Putamen (tissue), 1 donor: ENCODE measurements around the gene SERAC1.
"Not testable (repeated sequence)": the region's sequence is repeated elsewhere in the genome, so short reads cannot be mapped to it uniquely, and the experiment has no call there.

Experiments
- DNase-seq: peaks from one replicate; pipeline ENCODE4 v3.0.0-alpha.2; 2016; ENCODE audit warnings: low spot score

The SERAC1 gene

DNA sequence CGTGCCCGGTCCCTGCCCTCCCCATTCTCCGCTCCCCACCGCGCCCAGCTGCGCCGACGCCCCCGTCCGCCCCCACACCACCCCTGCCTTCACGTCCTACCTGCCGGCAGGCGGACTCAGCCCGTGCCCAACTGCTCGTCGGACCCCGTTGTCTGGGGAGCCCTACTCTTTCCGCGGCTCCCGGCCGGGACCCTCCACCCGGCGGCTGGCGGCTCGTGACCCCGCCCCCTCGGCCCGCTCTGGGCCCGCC, at the start of gene SERAC1:
Gene SERAC1 (minus strand): TSS at position 223 of the 250 bp plus-strand sequence. CDS start 9,899 bp downstream, outside the sequence.
- no peak for DNase-seq

DNA sequence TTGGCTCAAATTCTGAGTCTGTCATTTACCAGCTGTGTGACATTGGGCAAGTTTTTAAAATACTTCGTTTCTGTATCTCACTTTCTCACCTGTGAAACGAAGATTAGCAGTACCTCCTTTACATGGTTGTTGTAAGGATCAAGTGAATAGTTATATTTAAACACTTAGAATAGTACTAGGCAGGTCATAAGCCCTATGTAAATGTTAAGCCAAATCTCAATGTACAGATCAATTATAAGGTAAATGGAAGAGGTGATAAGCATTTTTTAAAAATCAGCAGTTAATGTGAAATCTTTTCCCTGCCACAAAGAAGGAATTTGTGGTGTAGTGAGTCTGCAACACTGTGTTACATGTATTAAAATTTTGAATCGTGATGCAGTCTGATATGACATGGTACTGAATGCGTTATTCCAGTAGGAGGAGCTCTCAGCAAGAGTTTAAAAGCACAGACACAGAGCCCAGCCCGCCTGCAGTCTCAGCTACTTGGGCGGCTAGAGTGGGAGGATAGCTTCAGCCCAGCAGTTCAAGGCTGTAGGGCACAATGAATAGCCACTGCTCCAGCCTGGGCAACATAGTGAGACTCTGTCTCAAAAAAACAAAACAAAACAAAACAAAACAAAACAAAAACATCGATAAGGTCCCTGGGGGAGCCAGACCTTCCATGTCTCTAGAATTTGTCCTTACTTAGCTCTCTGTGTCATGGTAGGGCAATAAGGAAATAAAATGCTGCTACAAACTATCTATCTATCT, 46.0 kb upstream of the SERAC1 start:
- DNase-seq: peak; percentile 76

DNA sequence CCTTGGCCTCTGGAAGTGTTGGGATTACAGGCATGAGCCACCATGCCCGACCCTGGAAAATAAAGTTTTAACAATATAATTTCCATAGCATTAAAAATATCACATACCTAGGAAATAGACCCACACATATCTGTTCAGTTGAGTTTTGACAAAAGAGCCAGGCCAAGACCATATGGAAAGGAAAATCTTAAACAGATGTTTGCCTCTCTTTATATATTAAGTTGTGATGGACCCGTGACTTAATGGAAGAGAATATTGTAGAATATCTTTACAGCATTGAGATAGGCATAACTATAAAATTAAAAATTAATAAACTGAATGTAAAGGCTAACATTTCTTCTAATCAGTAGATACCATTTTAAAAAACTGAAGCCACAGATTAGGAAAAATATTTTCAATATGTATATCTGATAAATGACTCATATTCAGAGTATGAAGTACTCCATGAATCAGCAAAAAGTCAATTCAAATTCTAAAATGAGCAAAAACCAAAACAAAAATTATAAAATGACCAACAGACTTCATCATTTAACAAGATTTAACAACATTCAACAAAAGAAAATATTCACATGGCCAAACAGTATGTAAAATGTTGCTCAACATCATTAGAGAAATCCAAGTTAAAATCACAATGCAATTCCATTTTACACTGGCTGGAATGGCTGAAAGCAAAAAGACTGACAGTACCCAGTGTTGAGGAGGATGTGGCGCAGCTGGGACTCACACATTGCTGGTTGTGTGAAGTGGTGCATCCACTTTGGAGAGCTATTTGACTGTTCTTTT, 43.4 kb upstream of the SERAC1 start:
- DNase-seq: no peak

DNA sequence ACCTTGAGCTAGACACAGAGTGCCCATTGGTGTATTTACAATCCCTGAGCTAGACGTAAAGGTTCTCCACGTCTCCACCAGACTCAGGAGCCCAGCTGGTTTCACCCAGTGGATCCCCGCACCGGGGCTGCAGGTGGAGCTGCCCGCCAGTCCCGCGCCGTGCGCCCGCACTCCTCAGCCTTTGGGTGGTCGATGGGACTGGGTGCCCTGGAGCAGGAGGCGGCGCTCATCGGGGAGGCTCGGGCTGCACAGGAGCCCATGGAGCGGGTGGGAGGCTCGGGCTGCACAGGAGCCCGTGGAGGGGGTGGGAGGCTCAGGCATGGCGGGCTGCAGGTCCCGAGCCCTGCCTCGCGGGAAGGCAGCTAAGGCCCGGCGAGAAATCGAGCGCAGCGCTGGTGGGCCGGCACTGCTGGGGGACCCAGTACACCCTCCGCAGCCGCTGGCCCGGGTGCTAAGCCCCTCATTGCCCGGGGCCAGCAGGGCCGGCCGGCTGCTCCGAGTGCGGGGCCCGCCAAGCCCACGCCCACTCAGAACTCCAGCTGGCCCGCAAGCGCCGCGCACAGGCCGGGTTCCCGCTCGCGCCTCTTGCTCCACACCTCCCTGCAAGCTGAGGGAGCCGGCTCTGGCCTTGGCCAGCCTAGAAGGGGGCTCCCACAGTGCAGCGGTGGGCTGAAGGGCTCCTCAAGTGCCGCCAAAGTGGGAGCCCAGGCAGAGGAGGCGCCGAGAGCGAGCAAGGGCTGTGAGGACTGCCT, 41.7 kb upstream of the SERAC1 start:
- not testable (repeated sequence) for DNase-seq

DNA sequence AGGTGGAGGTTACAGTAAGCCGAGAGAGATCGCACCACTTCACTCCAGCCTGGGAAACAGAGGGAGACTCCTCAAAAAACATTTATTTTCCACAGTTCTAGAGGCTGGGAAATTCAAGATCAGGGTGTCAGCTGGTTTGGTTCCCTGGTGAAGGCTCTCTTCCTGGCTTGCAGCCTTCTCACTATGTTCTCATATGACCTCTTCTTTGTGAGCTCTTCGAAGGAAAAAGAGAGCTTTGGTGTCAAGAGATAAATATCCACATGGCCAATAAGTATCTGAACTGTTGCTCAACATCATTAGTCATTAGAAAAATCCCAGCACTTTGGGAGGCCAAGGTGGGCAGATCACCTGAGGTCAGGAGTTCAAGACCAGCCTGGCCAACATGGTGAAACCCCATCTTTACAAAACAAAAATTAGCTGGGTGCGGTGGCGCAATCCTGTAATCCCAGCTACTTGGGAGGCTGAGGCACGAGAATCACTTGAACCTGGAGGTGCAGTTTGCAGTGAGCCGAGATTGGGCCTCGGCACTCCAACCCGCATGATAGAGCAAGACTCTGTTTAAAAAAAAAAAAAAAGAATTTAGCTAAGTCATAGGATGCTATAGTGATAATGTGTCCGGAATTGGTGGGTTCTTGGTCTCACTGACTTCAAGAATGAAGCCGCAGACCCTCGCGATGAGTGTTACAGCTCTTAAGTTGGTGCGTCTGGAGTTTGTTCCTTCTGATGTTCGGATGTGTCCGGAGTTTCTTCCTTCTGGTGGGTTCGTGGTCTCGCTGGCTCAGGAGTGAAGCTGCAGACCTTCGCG, 40.4 kb upstream of the SERAC1 start:
- not testable (repeated sequence) for DNase-seq

DNA sequence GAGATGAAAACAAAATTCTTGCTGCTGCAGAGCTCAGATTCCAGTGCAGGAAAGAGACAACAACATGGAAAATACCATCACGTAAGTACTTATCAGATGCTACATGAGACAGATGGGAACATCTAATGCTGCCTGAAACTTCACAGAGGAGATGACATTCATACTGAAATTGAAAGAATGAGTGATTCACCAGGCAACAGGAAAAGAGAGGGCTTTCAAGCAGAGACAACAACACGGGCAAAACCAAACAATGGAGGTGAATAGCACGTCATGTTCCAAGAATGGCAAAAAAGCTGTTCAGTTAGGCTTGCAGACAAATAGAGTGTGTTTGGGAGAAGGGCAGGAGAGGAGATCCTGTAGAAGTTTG, 39.3 kb upstream of the SERAC1 start:
- DNase-seq: no peak

DNA sequence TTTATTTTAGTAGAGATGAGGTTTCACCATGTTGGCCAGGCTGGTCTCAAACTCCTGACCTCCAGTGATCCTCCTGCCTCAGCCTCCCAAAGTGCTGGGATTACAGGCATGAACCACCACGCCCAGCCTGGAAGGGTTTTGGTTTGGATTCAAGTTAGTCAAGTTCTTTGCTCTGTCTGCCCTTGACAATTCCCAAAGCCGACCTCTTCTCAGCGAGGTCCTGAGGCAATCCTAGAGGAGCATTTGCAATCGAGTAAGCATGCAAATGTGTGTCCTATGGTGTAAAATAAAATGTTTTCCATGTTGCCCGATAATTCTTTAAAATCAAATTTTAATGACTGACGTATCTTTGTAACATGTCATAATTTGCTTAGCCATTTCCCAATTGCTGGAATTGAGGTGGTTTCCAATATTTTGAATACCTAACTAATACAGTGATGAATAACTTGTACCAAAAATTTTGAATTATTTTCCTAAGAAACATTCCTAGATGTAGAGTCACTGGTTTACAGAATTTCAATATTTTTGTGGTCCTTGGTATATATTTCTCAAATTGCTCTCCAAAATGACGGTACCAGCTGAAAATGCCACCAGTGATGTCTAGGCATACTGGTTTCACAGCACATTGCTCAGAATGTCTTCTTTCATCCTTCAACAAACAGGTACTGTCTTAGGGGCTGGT, 38.8 kb upstream of the SERAC1 start:
- DNase-seq: no peak

DNA sequence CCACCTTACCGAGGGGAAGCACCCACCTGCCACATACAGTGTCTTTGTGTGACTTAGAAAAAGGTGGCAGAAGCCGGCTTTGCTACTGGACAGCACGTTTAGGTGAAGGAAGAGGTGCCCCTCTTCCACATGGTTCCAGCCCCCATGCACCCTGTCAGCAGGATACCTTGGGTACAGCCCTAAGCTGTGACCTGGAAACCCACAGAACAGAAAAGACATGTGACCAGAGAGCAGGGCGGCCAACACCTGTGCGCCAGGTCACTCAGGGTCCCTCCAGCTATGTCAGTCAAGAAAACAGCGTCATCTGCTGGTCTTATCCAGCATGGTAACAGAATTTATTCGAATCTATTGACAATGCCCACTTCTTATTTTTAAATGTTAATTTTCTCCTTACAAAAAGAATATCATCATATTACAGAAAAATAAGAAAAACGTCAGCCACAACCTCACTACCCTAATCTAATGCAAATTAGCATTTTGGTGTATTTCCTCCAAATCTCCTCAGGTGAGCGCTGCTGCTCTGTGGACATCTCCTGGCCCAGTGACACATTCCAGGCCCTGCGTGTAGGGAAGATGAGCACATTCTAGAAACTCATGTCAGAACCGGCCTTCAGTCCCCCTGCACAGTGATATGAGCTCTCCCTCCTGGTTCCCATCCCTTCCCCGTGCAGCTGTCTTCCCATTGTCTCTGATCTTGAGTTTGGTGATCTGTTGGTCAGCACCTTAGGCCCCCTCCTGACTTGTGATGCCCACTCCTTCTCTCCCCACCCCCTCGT, 37.3 kb upstream of the SERAC1 start:
- no peak for DNase-seq

DNA sequence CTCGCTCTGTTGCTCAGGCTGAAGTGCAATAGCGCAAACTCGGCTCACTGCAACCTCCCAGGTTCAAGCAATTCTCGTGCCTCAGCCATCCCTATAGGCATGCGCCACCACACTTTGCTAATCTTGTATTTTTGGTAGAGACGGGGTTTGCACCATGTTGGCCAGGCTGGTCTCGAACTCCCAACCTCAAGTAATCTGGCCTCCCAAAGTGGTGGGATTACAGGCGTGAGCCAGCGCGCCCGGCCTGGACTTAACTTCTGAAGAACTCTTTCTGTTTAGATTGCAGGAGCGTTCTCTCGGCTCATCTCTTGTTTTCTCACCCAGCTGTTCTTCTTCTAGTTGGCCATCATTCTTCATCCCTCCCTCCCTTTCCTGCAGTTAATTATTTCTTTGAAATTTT, 30.4 kb upstream of the SERAC1 start:
- no peak for DNase-seq

DNA sequence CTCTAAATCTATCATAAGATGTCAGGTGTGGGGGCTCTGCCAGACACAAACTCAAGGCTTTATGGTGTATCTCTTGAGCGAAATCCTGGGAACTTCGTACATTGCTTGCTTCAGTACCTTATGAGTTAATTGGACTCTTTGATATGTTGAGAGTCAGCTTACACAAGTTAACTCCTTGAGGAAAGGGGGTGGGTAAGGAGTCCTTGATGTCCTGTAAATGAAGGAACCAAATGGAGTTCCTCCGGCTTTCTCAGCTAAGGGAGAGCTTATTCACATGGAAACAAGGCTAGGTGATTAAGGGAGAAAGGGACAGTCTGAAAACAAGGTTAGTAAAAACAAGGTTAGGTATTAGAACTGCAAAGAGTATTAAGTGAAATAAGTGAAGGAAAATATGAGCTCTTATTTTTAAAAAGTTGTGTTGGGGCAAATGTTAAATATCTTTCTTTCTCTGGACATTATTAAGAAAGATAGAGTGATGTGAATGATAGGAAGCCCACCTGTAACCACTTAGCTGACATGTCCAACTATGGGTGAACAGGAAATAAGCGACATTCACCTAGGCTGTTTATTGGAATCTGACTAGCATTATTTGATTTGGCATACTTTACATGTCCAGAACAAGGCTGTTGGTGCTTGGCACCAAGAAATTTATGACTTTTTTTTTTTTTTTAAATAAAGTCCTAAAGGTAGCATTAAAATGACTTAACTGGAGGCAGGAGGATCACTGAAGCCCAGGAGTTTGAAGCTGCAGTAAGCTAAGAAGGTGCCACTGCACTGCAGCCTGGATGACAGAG, 26.6 kb upstream of the SERAC1 start:
- DNase-seq: no peak

DNA sequence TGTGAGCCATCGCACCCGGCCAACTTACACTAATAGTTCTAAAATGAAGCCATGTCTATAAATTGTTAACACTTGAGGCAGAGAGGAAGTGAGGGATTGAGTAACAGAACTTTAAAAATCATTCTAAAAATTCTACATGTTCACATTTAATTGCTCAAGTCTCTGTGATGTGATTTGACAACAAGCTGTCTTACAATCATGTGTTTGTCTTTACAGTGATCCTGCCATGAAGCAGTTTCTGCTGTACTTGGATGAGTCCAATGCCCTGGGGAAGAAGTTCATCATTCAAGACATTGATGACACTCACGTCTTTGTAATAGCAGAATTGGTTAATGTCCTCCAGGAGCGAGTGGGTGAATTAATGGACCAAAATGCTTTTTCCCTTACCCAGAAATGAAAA, 23.7 kb upstream of the SERAC1 start:
- no peak for DNase-seq

DNA sequence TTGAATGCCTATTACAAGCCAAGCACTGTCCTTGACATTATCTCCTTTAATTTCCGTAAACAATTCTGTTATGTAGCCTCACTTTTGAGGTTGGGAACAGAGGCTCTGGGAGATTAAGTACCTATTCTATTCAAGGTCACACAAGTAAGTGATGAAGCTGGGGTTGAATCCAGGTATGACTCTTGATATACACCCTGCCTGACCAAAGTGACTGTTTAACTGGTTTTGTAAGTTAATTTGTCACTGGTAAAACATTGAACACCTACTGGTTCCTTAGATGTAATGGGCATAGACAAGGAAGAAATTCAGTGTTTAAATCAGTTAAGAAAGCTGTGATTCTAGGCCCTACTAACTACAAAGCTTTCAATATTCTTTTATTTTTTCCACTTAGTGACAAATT, 23.0 kb upstream of the SERAC1 start:
- DNase-seq: no peak

DNA sequence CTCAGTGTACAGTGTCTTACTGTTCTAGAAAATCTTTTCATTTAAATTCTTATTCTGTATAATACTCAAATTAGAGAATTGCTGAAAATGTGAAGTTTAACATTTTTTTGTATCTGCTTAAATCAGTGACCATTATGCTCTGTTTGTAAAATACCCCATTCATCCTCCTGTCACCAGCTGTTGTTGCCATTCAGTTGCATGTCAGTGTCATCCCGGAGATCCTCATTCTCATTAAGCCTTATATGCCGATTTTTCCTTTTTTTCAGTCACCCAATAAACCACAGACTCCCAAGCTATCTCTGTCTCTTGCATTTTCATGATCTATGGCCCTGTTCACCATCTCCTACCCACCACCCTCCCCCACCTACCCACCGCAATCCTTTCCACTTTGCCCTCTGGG, 20.5 kb upstream of the SERAC1 start:
- no peak for DNase-seq

DNA sequence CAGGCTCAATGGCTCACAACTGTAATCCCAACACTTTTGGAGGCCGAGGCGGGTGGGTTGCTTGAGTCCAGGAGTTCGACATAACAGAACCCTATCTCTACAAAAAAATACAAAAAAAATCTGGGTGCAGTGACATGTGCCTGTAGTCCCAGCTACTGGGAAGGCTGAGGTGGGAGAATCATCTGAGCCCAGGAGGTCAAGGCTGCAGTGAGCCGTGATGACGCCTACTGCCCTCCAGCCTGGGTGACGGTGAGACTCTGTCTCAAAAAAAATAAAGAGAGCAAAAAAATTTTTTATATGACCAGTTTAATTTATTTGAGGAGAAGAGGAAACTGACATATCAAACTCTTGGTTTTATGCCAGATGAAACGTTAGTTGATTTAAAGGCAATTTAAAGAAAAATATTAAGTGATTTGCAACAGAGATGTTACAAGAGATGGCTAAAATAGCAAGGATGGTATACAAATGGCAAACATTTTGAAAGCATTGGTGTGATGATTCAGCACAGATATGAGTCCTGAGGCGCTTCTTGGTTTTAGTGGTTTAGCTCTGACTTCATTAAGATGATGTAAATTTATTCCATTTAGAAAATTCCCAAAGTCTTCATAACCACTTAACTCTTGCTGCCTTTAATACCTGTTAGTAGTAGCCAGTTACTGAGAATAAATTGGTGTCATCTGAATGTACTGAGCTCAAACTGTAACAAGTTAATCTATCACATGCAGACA, 17.8 kb upstream of the SERAC1 start:
- no peak for DNase-seq

DNA sequence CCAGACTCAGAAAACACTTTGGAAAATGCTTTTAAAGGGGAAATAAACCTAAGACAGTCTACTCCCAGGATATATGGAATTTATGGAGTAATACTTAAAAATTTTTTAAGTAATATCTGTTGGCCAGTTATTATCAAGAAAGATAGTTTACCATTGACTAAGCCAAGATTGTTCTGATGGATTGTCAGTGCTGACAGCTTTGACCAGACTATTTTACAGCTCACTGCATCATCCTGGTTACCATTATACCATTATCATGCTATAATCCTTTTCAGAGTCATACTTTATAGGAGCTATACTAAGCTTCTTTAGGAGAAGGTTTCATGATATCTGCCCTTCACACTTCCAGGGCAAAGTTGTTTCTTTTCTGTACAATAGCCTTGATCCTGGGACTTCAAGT, 16.5 kb upstream of the SERAC1 start:
- DNase-seq: no peak

DNA sequence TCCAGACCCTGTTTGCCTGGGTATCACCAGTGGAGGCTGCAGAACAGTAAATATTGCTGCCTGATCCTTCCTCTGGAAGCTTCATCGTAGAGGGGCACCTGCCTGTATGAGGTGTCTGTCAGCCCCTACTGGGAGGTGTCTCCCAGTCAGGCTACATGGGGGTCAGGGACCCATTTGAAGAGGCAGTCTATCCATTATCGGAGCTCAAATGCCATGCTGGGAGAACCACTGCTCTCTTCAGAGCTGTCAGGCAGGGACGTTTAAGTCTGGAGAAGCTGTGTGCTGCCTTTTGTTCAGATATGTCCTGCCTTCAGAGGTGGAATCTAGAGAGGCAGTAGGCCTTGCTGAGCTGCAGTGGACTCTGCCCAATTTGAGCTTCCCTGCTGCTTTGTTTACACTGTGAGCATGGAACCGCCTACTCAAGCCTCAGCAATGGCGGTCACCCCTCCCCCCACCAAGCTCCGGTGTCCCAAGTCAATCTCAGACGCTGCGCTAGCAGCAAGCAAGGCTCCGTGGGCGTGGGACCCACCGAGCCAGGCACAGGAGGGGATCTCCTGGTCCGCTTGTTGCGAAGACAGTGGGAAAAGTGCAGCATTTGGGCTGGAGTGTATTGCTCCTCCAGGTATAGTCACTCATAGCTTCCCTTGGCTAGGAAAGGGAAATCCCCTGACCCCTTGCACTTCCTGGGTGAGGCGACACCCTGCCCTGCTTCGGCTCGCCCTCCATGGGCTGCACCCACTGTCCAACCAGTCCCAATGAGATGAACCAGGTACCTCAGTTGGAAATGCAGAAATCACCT, 15.3 kb upstream of the SERAC1 start:
- not testable (repeated sequence) for DNase-seq

DNA sequence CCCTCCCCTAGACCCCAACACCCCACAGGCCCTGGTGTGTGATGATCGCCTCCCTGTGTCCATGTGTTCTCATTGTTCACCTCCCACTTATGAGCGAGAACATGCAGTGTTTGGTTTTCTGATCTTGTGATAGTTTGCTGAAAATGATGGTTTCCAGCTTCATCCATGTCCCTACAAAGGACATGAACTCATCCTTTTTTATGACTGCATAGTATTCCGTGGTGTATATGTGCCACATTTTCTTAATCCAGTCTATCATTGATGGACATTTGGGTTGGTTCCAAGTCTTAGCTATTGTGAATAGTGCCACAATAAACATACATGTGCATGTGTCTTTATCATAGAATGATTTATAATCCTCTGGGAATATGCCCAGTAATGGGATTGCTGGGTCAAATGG, 9.7 kb upstream of the SERAC1 start:
- not testable (repeated sequence) for DNase-seq

DNA sequence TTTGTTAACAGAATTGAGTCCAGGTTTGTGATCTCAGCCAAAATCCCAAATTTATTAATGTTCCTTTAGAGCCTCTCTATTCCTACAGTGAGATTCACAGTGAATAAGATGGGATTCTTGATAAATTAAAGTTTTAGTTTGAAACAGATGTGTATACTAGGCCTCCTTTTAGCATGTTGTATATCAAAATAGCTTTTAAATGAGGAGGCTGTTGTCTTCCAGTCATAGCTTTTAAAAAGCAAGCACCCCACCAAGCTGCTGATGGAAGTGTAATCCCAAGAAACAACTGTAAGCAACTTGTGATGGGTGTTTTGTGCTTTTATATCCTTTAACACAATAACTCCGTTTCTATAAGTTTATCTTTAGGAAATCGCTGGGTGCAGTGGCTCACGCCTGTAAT, 7.0 kb upstream of the SERAC1 start:
- no peak for DNase-seq

DNA sequence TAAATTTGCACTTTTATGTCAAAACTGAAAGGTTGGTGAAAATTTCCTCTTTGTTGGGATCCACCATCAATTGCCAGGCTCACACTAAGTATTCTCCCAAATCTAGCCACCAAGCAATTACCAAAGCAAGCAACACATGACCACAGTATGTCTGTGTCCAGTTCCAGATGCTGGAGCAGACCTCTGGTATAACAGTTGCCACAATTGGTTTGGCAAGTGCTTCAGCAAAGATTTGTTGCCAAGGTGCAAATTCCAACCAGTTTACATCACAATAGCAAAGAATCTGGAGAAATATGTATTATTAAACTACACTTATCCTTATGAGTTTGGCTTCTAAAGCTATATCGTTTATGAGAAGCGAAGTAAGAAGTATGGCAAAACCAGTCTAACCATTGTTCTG, 6.5 kb upstream of the SERAC1 start:
- no peak for DNase-seq
